Uterus (tissue), 4 donors: Measurements from ENCODE around the gene PCNX4. TPM values are rescaled to one million over a fixed set of nuclear protein-coding genes. Genes with fewer than 3 reads are reported as not detected.
"Not testable (repeated sequence)": the region's sequence is repeated elsewhere in the genome, so short reads cannot be mapped to it uniquely, and the experiment has no call there.

Source experiments
- DNase-seq, 2 donors: peaks; one replicate each; pipeline ENCODE4 v3.0.0-alpha.2; 2019 to 2020
- H3K27ac ChIP-seq, 2 donors: fragments of 200-600 bp; sonication (generic); 1 replicate in 1 of 2; 2 replicates in 1 of 2; pipeline ENCODE4 v1.5.1; 2016 to 2018
- H3K27me3 ChIP-seq, 2 donors: fragments of 200-600 bp; sonication (generic); one replicate each; pipeline ENCODE4 v1.5.1; 2018 to 2019; ENCODE audit warnings: control low read depth in 1 of 2
- H3K36me3 ChIP-seq, 2 donors: fragments of 200-600 bp; sonication (generic); one replicate each; pipeline ENCODE4 v1.5.1; 2019; ENCODE audit warnings: control low read depth in 1 of 2
- H3K4me1 ChIP-seq, 2 donors: fragments of 200-600 bp; sonication (generic); one replicate each; pipeline ENCODE4 v1.5.1; 2018 to 2019; ENCODE audit warnings: control low read depth in 1 of 2
- H3K4me3 ChIP-seq, 2 donors: fragments of 200-600 bp; sonication (generic); 1 replicate in 1 of 2; 2 replicates in 1 of 2; pipeline ENCODE4 v1.5.1; 2018 to 2019; ENCODE audit warnings: mild to moderate bottlenecking in 1 of 2
- H3K9me3 ChIP-seq, 2 donors: fragments of 200-600 bp; sonication (generic); one replicate each; pipeline ENCODE4 v1.5.1; 2019; ENCODE audit warnings: control low read depth in 1 of 2
- CTCF ChIP-seq, 4 experiments: fragments of 200-600 bp in 2 of 4; fragments of 450-650 bp in 2 of 4; sonication (generic) in 2 of 4; IDR thresholded peaks; one replicate each; pipeline ENCODE4 v1.5.1; 2016 to 2019; ENCODE audit warnings: antibody characterized with exemption in 4 of 4, mild to moderate bottlenecking in 2 of 4, moderate library complexity in 1 of 4
- POLR2A ChIP-seq, 2 donors: fragments of 450-650 bp; IDR thresholded peaks; one replicate each; pipeline ENCODE4 v1.6.1; 2016; ENCODE audit warnings: antibody characterized with exemption in 2 of 2, mild to moderate bottlenecking in 1 of 2, moderate library complexity in 1 of 2
- intact Hi-C: fragments of 100-400 bp; cut with DNase I; formaldehyde crosslinking; loops from one replicate; pipeline ENCODE4 v1.15.1; 2023; ENCODE audit warnings: low total_unique reads
- total RNA-seq, 4 donors: library from RNA; depleted of rRNA in 3 of 4; stranded (reverse); fragments of >200 nt in 3 of 4; gene quantifications; one replicate each; pipeline versions ENCODE4 v1.1.0 to v1.2.4, GENCODE V29; 2014 to 2023
- donor health status: DM: yes; HTN: yes; CAD: no.

Gene PCNX4
- total RNA-seq: 100 to 1,000 TPM in 2 of 4 donors, 10 to 100 TPM in 2; 30.9 to 163 (median 97.7) TPM

- H3K9me3 ChIP-seq: no peaks in the 10 kb centered on the region
- peak within 1 kb of the TSS; percentile 93 to 98 for H3K27ac ChIP-seq
- intact Hi-C loops: loop anchor here (10.0 kb wide), 1 partner anchor 73 kb away; the partner anchor contains the start of gene DHRS7
- no peaks in the 10 kb centered on the region for H3K4me1 ChIP-seq
- H3K4me3 ChIP-seq: peak within 1 kb of the TSS; percentile 52 to 89
- DNase-seq: peak; percentile 96 to 98
- H3K36me3 ChIP-seq: no peaks in the 10 kb centered on the region
- H3K27me3 ChIP-seq: no peaks in the 10 kb centered on the region
- TF ChIP-seq POLR2A (IDR thresholded peaks at IDR 0.05) (peak; percentile 92 to 94), CTCF (IDR thresholded peaks at IDR 0.05) (peak in 1 of 4 experiments; percentile 8)
Measured at GRCh38 chr14:60091550-60092525, at the start of gene PCNX4. Gene PCNX4 (plus strand): TSS chr14:60091923. CDS start chr14:60107639, 15,716 bp downstream.

- H3K27ac ChIP-seq, H3K4me1 ChIP-seq, H3K4me3 ChIP-seq, H3K9me3 ChIP-seq, DNase-seq, H3K36me3 ChIP-seq, intact Hi-C loops, H3K27me3 ChIP-seq: not testable (repeated sequence)
Measured at GRCh38 chr14:60047976-60048375, 43.7 kb upstream of the PCNX4 start.

GRCh38 chr14:60051721-60052221 lies 40.0 kb upstream of the PCNX4 start:
- no peak for DNase-seq
- Histone ChIP-seq H3K36me3 (no peaks in the 10 kb centered on the region), H3K4me1 (no peaks in the 10 kb centered on the region), H3K27me3 (no peaks in the 10 kb centered on the region), H3K4me3 (no peak overlapping the region), H3K27ac (peak overlapping the region in 1 of 2 donors; percentile 22), H3K9me3 (no peaks in the 10 kb centered on the region)
- no peak for TF ChIP-seq POLR2A (IDR thresholded peaks at IDR 0.05)
- TF ChIP-seq CTCF (IDR thresholded peaks at IDR 0.05): no peak
- intact Hi-C loops: no loop called here

DNA sequence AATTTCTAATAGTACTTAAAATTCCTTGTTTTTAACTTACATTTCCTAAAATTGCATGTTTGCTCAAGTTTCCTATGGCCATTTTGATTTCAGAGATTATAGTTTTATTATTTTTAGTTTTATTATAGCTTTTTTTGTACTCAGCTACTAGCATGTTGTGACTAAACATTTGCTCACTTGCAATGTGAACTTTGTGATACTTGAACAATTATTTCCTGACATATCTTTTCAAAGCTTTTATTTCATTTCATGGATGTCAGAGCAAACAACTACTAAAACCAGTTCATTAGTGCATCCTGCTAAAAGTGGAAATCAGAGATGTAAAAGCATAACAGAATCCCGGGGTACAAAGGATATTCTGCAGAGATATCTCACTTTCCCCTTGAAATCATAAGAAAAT lies 33.6 kb upstream of the PCNX4 start:
- no peaks in the 10 kb centered on the region for H3K27me3 ChIP-seq
- intact Hi-C loops: no loop called here
- no peak overlapping the region for H3K4me3 ChIP-seq
- no peaks in the 10 kb centered on the region for H3K36me3 ChIP-seq
- TF ChIP-seq CTCF (IDR thresholded peaks at IDR 0.05) (no peak), POLR2A (IDR thresholded peaks at IDR 0.05) (no peak)
- H3K27ac ChIP-seq: no peak overlapping the region
- no peaks in the 10 kb centered on the region for H3K9me3 ChIP-seq
- H3K4me1 ChIP-seq: no peaks in the 10 kb centered on the region
- no peak for DNase-seq

- Histone ChIP-seq H3K4me1 (no peaks in the 10 kb centered on the region), H3K36me3 (no peaks in the 10 kb centered on the region), H3K27me3 (no peaks in the 10 kb centered on the region), H3K9me3 (no peaks in the 10 kb centered on the region), H3K4me3 (no peak overlapping the region), H3K27ac (no peak overlapping the region)
- TF ChIP-seq POLR2A (IDR thresholded peaks at IDR 0.05) (no peak), CTCF (IDR thresholded peaks at IDR 0.05) (no peak)
- intact Hi-C loops: loop anchor here (10.0 kb wide), 1 partner anchor 123 kb away; no protein-coding TSS in a partner anchor
- no peak for DNase-seq
Measured at GRCh38 chr14:60061371-60061770, 30.4 kb upstream of the PCNX4 start.
